Stimulated activated CD4-positive, alpha-beta T cell treated with anti-CD3 and anti-CD28 coated beads, Interleukin-1b, Interleukin-23, amount 100 ng/mL, for 24 hours (primary cell): ENCODE measurements around the gene KAT8.
"Not testable (repeated sequence)": the region's sequence is repeated elsewhere in the genome, so short reads cannot be mapped to it uniquely, and the experiment has no call there.

Experiments used
- DNase-seq, 4 experiments: peaks; one replicate each; pipeline ENCODE4 v3.0.0-alpha.2; 2020; ENCODE audit warnings: low read depth in 4 of 4, low spot score in 1 of 4

KAT8 gene

GRCh38 chr16:31083556-31083955 lies 33.9 kb upstream of the KAT8 start:
- no peak for DNase-seq

GRCh38 chr16:31083981-31084380 lies 33.5 kb upstream of the KAT8 start:
- no peak for DNase-seq

DNA sequence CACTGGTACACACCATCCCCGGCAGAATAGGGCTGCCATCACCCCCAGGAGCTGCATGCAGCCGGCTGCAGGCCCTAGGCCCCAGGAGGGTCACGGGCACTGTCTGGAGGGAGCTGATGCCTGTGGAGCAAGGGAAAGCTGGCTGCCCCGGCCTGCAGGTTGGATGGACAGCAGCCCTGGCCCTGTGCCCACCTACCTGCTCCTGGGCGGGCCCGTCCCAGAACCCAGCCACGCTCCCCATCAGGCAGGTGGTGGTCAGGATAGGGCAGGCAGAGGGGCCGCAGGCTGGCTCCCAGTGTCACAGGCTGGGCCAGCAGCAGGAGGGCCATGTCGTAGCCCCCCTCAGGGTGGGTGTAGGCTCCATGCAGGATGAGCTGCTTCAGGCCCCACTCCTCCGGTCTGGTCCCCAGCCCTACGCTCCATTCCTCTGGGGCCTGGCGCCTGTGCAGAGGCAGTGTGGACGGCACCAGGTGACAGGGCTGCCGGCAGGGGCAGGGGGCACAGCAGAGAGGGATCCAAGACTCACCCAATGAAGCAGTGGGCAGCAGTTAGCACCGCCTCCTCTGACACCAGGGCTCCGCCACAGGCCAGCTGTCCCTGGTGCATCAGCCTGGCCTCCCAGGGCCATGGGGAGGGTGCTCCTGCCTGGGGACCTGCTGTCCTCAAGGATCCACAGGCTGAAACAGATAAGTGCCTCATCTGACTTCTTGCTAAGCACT lies 32.7 kb upstream of the KAT8 start:
- DNase-seq = no peak

GRCh38 chr16:31085411-31085810 lies 32.1 kb upstream of the KAT8 start:
- no peak for DNase-seq

DNA sequence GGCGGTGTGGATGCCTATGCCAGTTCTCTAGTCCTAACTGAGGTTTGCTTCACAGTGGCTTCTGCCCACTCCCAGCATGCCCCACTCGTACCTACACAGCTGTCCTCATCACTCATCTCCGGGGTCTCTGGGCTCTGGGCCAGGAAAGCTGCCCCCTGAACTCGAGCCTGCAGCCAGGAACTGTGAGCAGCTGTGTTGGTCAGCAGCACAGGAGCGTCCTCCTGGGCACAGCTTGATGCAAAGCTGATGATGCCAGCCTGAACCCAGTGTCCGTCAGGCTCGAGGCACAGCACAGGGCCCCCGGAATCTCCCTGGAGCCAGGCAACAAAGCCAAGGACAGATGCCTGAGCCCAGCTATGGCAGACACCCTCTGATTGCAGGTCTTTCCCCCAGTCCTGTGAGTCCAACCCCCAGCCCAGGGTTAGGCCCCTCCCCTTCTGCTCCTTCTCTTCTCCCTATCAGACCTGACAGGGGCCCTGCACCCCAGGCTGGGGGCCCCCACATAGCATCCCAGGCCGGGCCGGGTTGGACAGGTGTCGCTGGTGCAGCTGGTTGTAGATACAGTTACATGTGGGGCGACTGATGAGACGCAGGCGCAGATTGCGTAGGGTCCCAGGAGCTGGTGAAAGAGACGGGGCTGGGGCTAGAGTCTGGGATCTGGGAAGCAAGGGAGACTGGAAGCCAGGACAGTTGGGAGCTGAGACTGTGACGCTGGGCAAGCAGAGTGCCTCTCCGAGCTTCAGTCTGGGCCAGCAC lies 31.4 kb upstream of the KAT8 start:
- DNase-seq = no peak

- no peak for DNase-seq
Observed at GRCh38 chr16:31086629-31086906, 30.9 kb upstream of the KAT8 start.

- no peak for DNase-seq
Observed at GRCh38 chr16:31087481-31087880, 30.0 kb upstream of the KAT8 start.

DNA sequence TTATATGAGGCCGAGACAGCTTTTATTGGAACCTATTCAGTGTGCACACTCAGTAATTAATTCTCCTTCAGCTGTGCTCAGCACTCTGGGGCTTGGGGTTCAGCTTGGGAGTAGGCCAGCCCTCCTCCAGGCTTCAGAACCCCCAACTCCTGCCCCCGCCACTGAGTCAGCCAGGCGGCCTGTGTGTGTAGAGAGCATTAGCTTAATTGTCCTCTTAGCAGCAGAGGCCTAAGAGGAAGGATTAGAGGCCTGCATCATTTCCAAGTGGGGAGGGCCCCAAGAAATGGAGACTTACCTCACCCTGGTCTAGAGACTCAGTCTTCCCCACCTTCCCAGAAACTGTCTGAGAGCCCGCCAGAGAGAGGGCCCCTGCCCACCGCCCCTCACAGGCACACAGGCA lies 29.5 kb upstream of the KAT8 start:
- DNase-seq = no peak

DNA sequence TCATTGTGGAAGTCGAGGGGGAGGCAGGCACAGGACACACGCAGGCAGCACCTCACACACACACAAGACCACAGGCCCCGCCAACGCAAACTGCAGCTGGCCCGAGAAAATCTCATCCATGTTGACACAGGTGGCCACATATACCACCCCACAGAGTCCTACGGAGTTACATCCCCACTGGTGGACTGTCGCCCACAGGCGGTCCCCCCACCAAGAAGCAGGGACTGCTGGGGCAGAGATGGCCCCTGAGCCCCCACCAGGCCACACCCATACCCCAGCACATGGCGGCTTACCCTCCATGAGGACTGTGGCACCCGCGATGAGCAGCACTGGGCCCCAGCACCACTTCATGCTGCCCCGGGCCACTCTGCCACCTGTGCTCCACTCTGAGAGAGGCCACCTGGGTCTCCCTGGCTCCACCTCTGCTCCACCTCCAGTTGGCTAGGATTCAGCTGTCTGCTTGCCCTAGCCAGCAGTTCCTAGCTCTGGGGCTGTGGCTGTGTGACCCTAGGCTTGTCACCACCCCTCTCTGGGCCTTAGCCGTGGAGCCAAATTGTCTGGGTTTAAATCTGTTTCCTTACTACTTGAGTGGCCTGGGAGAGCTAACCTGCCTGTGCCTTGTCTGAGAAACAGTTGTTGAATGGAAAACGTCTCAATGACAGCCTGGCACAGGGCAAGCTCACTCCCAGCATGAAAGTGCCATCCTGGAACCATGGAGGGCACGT lies 28.8 kb upstream of the KAT8 start, which contains the start of gene PRSS53:
Gene PRSS53 (minus strand): TSS at position 485 of the 725 bp plus-strand sequence. CDS start 134 bp downstream, at position 351.
- DNase-seq = no peak

GRCh38 chr16:31089199-31089598 lies 28.3 kb upstream of the KAT8 start:
- DNase-seq = no peak

GRCh38 chr16:31090540-31090939 lies 26.9 kb upstream of the KAT8 start:
- DNase-seq = no peak

DNA sequence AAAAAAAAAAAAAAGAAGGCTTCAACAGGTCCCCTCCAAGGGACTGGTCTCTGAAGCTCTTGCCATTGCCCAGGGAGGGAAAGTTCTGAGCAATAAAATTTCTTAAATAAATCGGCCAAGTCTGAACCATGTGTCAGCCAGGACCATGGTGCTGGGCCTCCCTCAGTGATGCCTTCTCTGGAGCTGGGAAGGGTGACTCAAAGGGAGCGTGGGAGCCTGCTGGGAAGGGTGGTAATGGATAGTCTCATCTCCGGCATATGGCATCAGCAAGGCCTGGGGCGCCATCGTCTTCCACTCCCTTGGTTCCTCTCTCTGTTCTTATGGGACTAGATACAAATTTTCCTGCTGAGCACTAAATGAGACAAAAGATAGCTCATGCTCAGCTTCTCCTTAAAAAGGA lies 25.1 kb upstream of the KAT8 start:
- no peak for DNase-seq

- no peak for DNase-seq
Observed at GRCh38 chr16:31093132-31093703, 24.2 kb upstream of the KAT8 start.

GRCh38 chr16:31094088-31094423 lies 23.4 kb upstream of the KAT8 start:
- DNase-seq = no peak

DNA sequence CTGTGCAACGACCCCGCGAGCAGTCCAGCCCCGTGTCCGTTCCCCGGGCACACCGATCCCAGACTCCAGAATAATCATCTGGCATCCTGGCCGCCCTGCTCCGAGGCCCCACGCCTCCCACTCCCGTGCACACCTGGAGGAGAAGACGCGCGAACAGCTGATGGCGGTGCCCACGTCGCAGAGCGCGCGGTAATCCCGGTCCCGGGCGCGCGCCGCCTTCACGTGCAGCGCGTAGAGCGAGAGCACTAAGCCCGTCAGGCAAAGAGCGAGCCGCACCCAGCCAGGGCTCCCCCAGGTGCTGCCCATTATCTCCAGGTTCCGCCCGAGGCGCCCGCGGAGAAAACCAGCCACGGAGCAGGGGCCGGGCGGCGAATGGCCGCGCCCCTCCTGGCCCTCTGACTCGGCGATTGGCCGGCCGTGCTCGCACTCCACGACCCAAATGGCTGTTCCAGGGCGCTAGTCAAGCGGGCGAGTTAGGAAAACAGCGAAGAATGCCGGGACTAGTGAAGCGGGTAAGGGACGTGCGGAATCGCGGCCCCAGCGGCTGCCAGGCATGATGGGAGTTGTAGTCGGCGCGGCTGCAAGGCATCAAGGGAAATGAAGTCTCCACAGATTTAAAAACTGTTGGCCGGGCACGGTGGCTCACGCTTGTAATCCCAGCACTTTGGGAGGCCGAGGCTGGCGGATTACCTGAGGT lies 22.9 kb upstream of the KAT8 start, which contains the start of gene VKORC1:
Gene VKORC1 (minus strand): TSS at position 374 of the 697 bp plus-strand sequence. CDS start 68 bp downstream, at position 306.
- peak; percentile 77 to 89 (median 80) for DNase-seq

- DNase-seq = no peak
Observed at GRCh38 chr16:31099860-31100638, 17.4 kb upstream of the KAT8 start.

- DNase-seq = not testable (repeated sequence)
Observed at GRCh38 chr16:31100876-31101641, 16.4 kb upstream of the KAT8 start.

DNA sequence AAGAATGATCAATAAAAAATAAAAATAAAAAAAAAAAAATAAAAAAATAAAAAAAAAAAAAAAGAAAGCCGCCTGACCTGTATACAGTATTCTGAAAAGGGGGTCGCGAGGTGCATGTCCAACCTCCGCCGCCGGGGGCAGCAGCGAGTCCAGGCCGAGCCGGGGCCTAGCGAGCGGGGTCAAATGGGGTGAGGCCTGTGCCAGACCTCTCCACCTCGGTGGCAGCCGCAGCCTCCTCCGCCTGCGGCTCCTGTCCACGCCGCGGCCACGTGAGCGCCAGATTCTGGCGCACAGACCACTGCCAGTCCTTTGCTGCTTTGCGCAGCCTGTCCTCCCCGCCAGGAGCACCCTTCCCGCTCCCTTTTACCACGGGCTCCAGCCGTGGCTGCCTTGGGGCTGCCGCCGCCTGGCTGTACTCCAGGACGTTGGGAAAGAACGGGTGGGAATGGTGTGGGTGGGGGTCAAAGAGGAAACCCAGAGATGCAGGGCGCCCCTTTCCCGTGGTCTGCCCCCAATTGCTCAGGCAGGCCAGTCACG lies 11.7 kb upstream of the KAT8 start:
- DNase-seq = peak; percentile 59 to 79 (median 70)
